Neural cell (in vitro differentiated cells): ENCODE measurements around the gene SLC12A4. TPM values are rescaled to one million over a fixed set of nuclear protein-coding genes. Genes with fewer than 3 reads are reported as not detected.

ENCODE experiments used
- H2AFZ ChIP-seq: fragments of 200-600, 300-800 bp; sonication (generic), shearing (Covaris generic); 2 replicates; pipeline ENCODE4 v1.6.0; 2014; ENCODE audit warnings: low read depth, mild to moderate bottlenecking, antibody characterized with exemption, low read length, moderate library complexity
- H3F3A ChIP-seq: fragments of 200-600 bp; shearing (Covaris generic); 2 replicates; pipeline ENCODE4 v1.6.1; 2016; ENCODE audit warnings: mild to moderate bottlenecking, moderate library complexity, mixed read lengths, antibody characterized with exemption, low read length; ENCODE audit not compliant: insufficient read depth, poor library complexity, severe bottlenecking
- H3K27ac ChIP-seq: fragments of 200-600, 300-800 bp; sonication (generic), shearing (Covaris generic); 2 replicates; pipeline ENCODE4 v1.5.1; 2014; ENCODE audit warnings: mild to moderate bottlenecking, low read length, moderate library complexity
- H3K27me3 ChIP-seq: fragments of 300-800, 200-600 bp; sonication (generic), shearing (Covaris generic); 2 replicates; pipeline ENCODE4 v1.6.0; 2014; ENCODE audit warnings: mild to moderate bottlenecking, low read depth, low read length, moderate library complexity; ENCODE audit not compliant: insufficient read depth
- H3K36me3 ChIP-seq: fragments of 300-800, 200-600 bp; sonication (generic), shearing (Covaris generic); 2 replicates; pipeline ENCODE4 v1.5.1; 2014; ENCODE audit warnings: mild to moderate bottlenecking, antibody characterized with exemption, low read length, moderate library complexity; ENCODE audit not compliant: insufficient read depth
- H3K4me2 ChIP-seq: fragments of 300-800, 200-600 bp; sonication (generic), shearing (Covaris generic); 2 replicates; pipeline ENCODE4 v1.6.0; 2014; ENCODE audit warnings: mild to moderate bottlenecking, low read length
- H3K4me3 ChIP-seq: fragments of 300-800, 200-600 bp; sonication (generic), shearing (Covaris generic); 2 replicates; pipeline ENCODE4 v1.5.1; 2014; ENCODE audit warnings: mild to moderate bottlenecking, low read length, moderate library complexity
- H3K79me2 ChIP-seq: fragments of 200-600 bp; shearing (Covaris generic); replicated peaks from 2 replicates; pipeline ENCODE4 v1.6.0; 2014; ENCODE audit warnings: mild to moderate bottlenecking, low read length, moderate library complexity; ENCODE audit not compliant: insufficient read depth
- H3K9ac ChIP-seq: fragments of 300-800, 200-600 bp; sonication (generic), shearing (Covaris generic); 2 replicates; pipeline ENCODE4 v1.6.1; 2016; ENCODE audit warnings: mild to moderate bottlenecking, low read length, mixed read lengths
- H3K9me2 ChIP-seq: fragments of 200-600 bp; shearing (Covaris generic); 2 replicates; pipeline ENCODE4 v1.6.1; 2016; ENCODE audit warnings: mild to moderate bottlenecking, low read length, mixed read lengths; ENCODE audit not compliant: insufficient read depth
- H3K9me3 ChIP-seq: fragments of 200-600, 300-800 bp; sonication (generic), shearing (Covaris generic); 2 replicates; pipeline ENCODE4 v1.6.1; 2016; ENCODE audit warnings: mild to moderate bottlenecking, mixed run types, low read length, moderate library complexity, mixed read lengths
- H4K20me1 ChIP-seq: fragments of 200-600 bp; shearing (Covaris generic); 2 replicates; pipeline ENCODE4 v1.6.1; 2016; ENCODE audit warnings: mild to moderate bottlenecking, mixed run types; ENCODE audit not compliant: insufficient read depth
- EZH2 ChIP-seq: fragments of 200-600, 300-800 bp; shearing (Covaris generic), sonication (generic); IDR thresholded peaks from 2 replicates; pipeline ENCODE4 v1.6.1; 2014; ENCODE audit warnings: antibody characterized with exemption, low read length, borderline replicate concordance, mild to moderate bottlenecking; ENCODE audit not compliant: insufficient read depth, poor library complexity, severe bottlenecking
- MXI1 ChIP-seq: fragments of 450-650 bp; conservative IDR thresholded peaks from 2 replicates; pipeline ENCODE4 v1.6.1; 2014; ENCODE audit warnings: antibody characterized with exemption, mild to moderate bottlenecking; ENCODE audit not compliant: poor library complexity, severe bottlenecking
- POLR2AphosphoS5 ChIP-seq: IDR thresholded peaks from 2 replicates; pipeline ENCODE4 v1.6.1; 2012
- RAD21 ChIP-seq: fragments of 450-650 bp; conservative IDR thresholded peaks from 2 replicates; pipeline ENCODE4 v1.6.1; 2014; ENCODE audit warnings: antibody characterized with exemption, mild to moderate bottlenecking, moderate library complexity
- TAF1 ChIP-seq: IDR thresholded peaks from 2 replicates; pipeline ENCODE4 v1.6.1; 2012; ENCODE audit warnings: low read depth
- polyA plus RNA-seq: library from polyadenylated mRNA; depleted of rRNA; stranded (reverse); fragments of >200 nt; gene quantifications from 2 replicates; pipeline ENCODE4 v1.2.3, GENCODE V29; 2014
- TF ChIP-seq, protein P1 (sequence below): fragments of 450-650 bp; IDR thresholded peaks from 2 replicates; pipeline ENCODE4 v1.5.1; 2014; ENCODE audit warnings: antibody characterized with exemption, mild to moderate bottlenecking, moderate library complexity; ENCODE audit not compliant: poor library complexity, severe bottlenecking
- TF ChIP-seq, protein P2 (sequence below): IDR thresholded peaks from 2 replicates; pipeline ENCODE4 v1.6.1; 2012; ENCODE audit warnings: borderline replicate concordance

The SLC12A4 gene
- polyA plus RNA-seq, 1 donor from 2014 or later = 0.11 TPM

DNA sequence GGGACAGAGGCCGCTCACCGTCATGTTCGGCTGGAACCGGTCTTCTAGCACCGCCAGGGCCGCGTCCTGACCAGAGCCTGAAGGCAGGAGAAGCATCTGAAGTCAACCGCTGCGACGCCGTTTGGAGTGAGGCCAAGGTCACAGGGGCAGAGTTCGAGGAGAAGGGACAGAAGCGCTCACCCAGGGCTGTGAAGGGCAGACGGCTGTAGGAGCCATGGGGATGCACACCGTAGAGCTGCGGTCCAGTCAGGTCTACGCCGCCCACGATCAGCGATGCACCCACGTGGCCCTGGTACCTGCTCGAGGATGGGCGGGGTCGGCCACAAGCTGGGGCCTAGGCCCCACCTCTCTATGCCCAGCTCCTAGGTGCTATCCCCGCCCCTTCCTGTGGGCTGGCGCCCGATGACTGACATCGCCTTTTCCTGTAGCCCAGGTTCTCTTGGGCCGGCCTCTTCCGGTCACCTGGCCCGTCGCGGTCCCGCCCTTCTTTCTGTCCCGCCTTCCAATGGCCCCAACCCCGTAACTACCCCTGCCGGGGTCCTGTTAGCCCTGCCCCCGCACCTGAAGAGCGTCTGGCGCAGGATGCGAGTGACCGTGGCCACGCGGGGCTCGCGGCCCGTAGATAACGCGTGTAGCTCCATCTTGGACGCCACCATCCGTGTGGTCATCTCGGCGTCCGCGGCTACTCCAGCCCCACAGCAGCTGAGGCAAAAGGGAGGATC, 32.9 kb downstream of the SLC12A4 start:
- Histone ChIP-seq H3K27me3 (no peaks in the 10 kb centered on the region), H3K9me3 (no peaks in the 10 kb centered on the region), H3F3A (no peaks in the 10 kb centered on the region), H3K36me3 (no peaks in the 10 kb centered on the region), H2AFZ (peak overlapping the region; percentile 52), H3K4me3 (peak overlapping the region; percentile 100), H3K79me2 (no peaks in the 10 kb centered on the region), H3K27ac (peak overlapping the region; percentile 74), H3K9me2 (no peaks in the 10 kb centered on the region), H3K4me2 (peak overlapping the region; percentile 88), H4K20me1 (no peaks in the 10 kb centered on the region), H3K9ac (peak overlapping the region; percentile 87)
- TF ChIP-seq EZH2 (no peak), RAD21 (no peak), TAF1 (peak; percentile 84), POLR2AphosphoS5 (peak; percentile 87), MXI1 (peak; percentile 98)
- TF ChIP-seq, protein P1, sequence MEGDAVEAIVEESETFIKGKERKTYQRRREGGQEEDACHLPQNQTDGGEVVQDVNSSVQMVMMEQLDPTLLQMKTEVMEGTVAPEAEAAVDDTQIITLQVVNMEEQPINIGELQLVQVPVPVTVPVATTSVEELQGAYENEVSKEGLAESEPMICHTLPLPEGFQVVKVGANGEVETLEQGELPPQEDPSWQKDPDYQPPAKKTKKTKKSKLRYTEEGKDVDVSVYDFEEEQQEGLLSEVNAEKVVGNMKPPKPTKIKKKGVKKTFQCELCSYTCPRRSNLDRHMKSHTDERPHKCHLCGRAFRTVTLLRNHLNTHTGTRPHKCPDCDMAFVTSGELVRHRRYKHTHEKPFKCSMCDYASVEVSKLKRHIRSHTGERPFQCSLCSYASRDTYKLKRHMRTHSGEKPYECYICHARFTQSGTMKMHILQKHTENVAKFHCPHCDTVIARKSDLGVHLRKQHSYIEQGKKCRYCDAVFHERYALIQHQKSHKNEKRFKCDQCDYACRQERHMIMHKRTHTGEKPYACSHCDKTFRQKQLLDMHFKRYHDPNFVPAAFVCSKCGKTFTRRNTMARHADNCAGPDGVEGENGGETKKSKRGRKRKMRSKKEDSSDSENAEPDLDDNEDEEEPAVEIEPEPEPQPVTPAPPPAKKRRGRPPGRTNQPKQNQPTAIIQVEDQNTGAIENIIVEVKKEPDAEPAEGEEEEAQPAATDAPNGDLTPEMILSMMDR = no peak
- TF ChIP-seq, protein P2, sequence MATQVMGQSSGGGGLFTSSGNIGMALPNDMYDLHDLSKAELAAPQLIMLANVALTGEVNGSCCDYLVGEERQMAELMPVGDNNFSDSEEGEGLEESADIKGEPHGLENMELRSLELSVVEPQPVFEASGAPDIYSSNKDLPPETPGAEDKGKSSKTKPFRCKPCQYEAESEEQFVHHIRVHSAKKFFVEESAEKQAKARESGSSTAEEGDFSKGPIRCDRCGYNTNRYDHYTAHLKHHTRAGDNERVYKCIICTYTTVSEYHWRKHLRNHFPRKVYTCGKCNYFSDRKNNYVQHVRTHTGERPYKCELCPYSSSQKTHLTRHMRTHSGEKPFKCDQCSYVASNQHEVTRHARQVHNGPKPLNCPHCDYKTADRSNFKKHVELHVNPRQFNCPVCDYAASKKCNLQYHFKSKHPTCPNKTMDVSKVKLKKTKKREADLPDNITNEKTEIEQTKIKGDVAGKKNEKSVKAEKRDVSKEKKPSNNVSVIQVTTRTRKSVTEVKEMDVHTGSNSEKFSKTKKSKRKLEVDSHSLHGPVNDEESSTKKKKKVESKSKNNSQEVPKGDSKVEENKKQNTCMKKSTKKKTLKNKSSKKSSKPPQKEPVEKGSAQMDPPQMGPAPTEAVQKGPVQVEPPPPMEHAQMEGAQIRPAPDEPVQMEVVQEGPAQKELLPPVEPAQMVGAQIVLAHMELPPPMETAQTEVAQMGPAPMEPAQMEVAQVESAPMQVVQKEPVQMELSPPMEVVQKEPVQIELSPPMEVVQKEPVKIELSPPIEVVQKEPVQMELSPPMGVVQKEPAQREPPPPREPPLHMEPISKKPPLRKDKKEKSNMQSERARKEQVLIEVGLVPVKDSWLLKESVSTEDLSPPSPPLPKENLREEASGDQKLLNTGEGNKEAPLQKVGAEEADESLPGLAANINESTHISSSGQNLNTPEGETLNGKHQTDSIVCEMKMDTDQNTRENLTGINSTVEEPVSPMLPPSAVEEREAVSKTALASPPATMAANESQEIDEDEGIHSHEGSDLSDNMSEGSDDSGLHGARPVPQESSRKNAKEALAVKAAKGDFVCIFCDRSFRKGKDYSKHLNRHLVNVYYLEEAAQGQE = peak; percentile 66

DNA sequence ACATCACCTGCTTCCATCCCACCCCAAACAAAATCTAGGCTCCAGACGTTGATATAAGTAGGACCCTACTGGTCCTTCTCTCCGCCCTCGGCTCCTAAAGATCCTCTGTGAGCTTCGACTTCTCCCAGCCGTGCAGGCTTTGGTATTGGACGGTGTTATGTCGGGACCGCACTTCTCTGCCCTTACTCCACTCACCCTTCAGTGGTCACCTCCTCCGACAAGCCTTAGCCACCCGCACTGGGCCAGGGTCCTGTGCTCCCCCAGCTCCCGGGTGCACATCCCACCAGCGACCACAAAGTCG, 33.4 kb downstream of the SLC12A4 start:
- Histone ChIP-seq H4K20me1 (no peaks in the 10 kb centered on the region), H3F3A (no peaks in the 10 kb centered on the region), H2AFZ (peak overlapping the region; percentile 52), H3K9me2 (no peaks in the 10 kb centered on the region), H3K9me3 (no peaks in the 10 kb centered on the region), H3K27ac (peak overlapping the region; percentile 20), H3K9ac (peak overlapping the region; percentile 87), H3K4me3 (peak overlapping the region; percentile 100), H3K4me2 (peak overlapping the region; percentile 88), H3K36me3 (no peaks in the 10 kb centered on the region), H3K27me3 (no peaks in the 10 kb centered on the region), H3K79me2 (no peaks in the 10 kb centered on the region)
- no peak for TF ChIP-seq TAF1
- TF ChIP-seq MXI1 = no peak
